Neuronal stem cell (in vitro differentiated cells): ENCODE measurements around the gene NOLC1.

ENCODE experiments used
- DNase-seq: peaks from one replicate; pipeline ENCODE4 v3.0.0-alpha.2; 2013; ENCODE audit warnings: low spot score
- H2AFZ ChIP-seq: one replicate; pipeline ENCODE4 v1.6.1; 2013; ENCODE audit warnings: mild to moderate bottlenecking, low read length, inconsistent platforms
- H2AK5ac ChIP-seq: 2 replicates; pipeline ENCODE4 v1.6.1; 2013; ENCODE audit warnings: low read depth, mild to moderate bottlenecking, inconsistent platforms, low read length, moderate library complexity, mixed read lengths
- H2BK120ac ChIP-seq: 2 replicates; pipeline ENCODE4 v1.6.1; 2013; ENCODE audit warnings: low read depth, mild to moderate bottlenecking, inconsistent platforms, low read length, moderate library complexity, mixed read lengths
- H2BK12ac ChIP-seq: one replicate; pipeline ENCODE4 v1.6.1; 2013; ENCODE audit warnings: low read length, inconsistent platforms
- H2BK15ac ChIP-seq: 2 replicates; pipeline ENCODE4 v1.6.1; 2013; ENCODE audit warnings: mild to moderate bottlenecking, low read length, inconsistent platforms, mixed read lengths
- H2BK5ac ChIP-seq: one replicate; pipeline ENCODE4 v1.6.1; 2013; ENCODE audit warnings: inconsistent platforms, mild to moderate bottlenecking, low read length, moderate library complexity
- H3K14ac ChIP-seq: one replicate; pipeline ENCODE4 v1.6.1; 2013; ENCODE audit warnings: low read length, inconsistent platforms
- H3K18ac ChIP-seq: 2 replicates; pipeline ENCODE4 v1.6.1; 2013; ENCODE audit warnings: low read length, inconsistent platforms
- H3K23ac ChIP-seq: 2 replicates; pipeline ENCODE4 v1.6.1; 2013; ENCODE audit warnings: low read depth, mild to moderate bottlenecking, mixed read lengths, low read length, inconsistent platforms; ENCODE audit not compliant: poor library complexity
- H3K27ac ChIP-seq: replicated peaks from 3 replicates; pipeline ENCODE4 v1.5.1; 2013; ENCODE audit warnings: low read length, inconsistent platforms
- H3K27me3 ChIP-seq, 3 experiments: 2 replicates each; pipeline ENCODE4 v1.6.1; 2013; ENCODE audit warnings: low read length in 3 of 3, mild to moderate bottlenecking in 2 of 3, inconsistent platforms in 1 of 3, low read depth in 1 of 3, mixed read lengths in 1 of 3, moderate library complexity in 1 of 3; ENCODE audit not compliant: control insufficient read depth in 3 of 3, insufficient read depth in 3 of 3
- H3K36me3 ChIP-seq, 2 donors: replicated peaks in 1 of 2; 2 replicates each; pipeline ENCODE4 v1.6.1; 2013; ENCODE audit warnings: low read length in 2 of 2; ENCODE audit not compliant: control insufficient read depth in 2 of 2, insufficient read depth in 2 of 2
- H3K4ac ChIP-seq: 2 replicates; pipeline ENCODE4 v1.6.1; 2013; ENCODE audit warnings: inconsistent platforms, mild to moderate bottlenecking, low read length, moderate library complexity
- H3K4me1 ChIP-seq, 2 donors: 1 replicate in 1 of 2; 2 replicates in 1 of 2; pipeline ENCODE4 v1.6.1; 2013; ENCODE audit warnings: low read length in 2 of 2, low read depth in 1 of 2; ENCODE audit not compliant: control insufficient read depth in 2 of 2, insufficient read depth in 1 of 2
- H3K4me2 ChIP-seq: one replicate; pipeline ENCODE4 v1.6.1; 2013; ENCODE audit warnings: mild to moderate bottlenecking, low read length, inconsistent platforms; ENCODE audit not compliant: insufficient read depth, poor library complexity, severe bottlenecking
- H3K4me3 ChIP-seq, 2 donors: 2 replicates each; pipeline ENCODE4 v1.5.1; 2013; ENCODE audit warnings: low read length in 2 of 2, mild to moderate bottlenecking in 2 of 2, inconsistent platforms in 1 of 2, moderate library complexity in 1 of 2
- H3K79me1 ChIP-seq: one replicate; pipeline ENCODE4 v1.6.1; 2013; ENCODE audit warnings: low read depth, mild to moderate bottlenecking, inconsistent platforms, low read length, moderate library complexity
- H3K9ac ChIP-seq: one replicate; pipeline ENCODE4 v1.6.1; 2013; ENCODE audit warnings: mild to moderate bottlenecking, low read depth, low read length, inconsistent platforms; ENCODE audit not compliant: poor library complexity
- H3K9me3 ChIP-seq, 2 donors: replicated peaks in 1 of 2; 2 replicates each; pipeline versions ENCODE3 to v1.6.1; 2013; ENCODE audit warnings: low read length in 2 of 2, mild to moderate bottlenecking in 2 of 2, inconsistent platforms in 1 of 2, low read depth in 1 of 2, mixed read lengths in 1 of 2, moderate library complexity in 1 of 2; ENCODE audit not compliant: control insufficient read depth in 2 of 2, insufficient read depth in 1 of 2
- H4K8ac ChIP-seq: one replicate; pipeline ENCODE4 v1.6.1; 2013; ENCODE audit warnings: low read depth, mild to moderate bottlenecking, inconsistent platforms, low read length, moderate library complexity
- H4K91ac ChIP-seq: one replicate; pipeline ENCODE4 v1.6.1; 2013; ENCODE audit warnings: low read length, low read depth, mild to moderate bottlenecking, inconsistent platforms; ENCODE audit not compliant: poor library complexity
- WGBS, 2 donors: extraction: QIAGEN DNeasy Blood & Tissue Kit; methylation state at CpG; one replicate each; pipeline ENCODE4 v1.1.7; 2013; ENCODE audit warnings: missing lambda C conversion rate in 2 of 2, mixed read lengths in 1 of 2; ENCODE audit not compliant: insufficient read length in 2 of 2, insufficient replicate concordance in 1 of 2; ENCODE audit errors: extremely low coverage in 2 of 2; 5-methylcytosine and 5-hydroxymethylcytosine counted together

Gene NOLC1

DNA sequence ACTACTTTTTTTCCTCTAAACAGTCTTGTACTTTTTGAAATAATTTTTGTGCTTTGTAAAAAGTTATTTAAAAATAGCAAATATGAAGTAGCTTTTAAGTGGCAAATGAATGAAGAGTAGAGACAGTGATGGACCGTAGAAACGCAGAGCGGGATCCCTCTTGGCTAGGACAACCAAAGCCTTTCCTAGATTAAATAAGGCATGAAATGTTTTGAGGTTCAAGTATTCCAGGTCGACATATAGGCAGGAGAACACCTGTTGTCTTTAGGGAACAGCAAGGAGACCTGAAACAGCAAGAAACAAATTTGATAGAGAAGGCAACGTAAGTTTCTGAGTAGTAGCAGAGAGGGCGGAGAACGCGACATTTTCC lies 20.0 kb upstream of the NOLC1 start:
- Histone ChIP-seq H3K23ac (no peak overlapping the region), H3K4me3 (peak overlapping the region in 1 of 2 donors; percentile 65), H2BK12ac (no peak overlapping the region), H4K8ac (no peak overlapping the region), H3K36me3 (peaks cover 0 to 11% of the 10 kb centered on the region in 2 donors), H3K79me1 (peaks cover 7% of the 10 kb centered on the region), H3K27ac (no peak overlapping the region), H4K91ac (no peak overlapping the region), H3K4me2 (peak overlapping the region; percentile 56), H3K27me3 (no peaks in the 10 kb centered on the region), H2BK120ac (no peak overlapping the region), H3K4me1 (peaks cover 4 to 5% of the 10 kb centered on the region in 2 donors), H3K18ac (no peak overlapping the region), H2AFZ (peak overlapping the region; percentile 83), H3K9ac (no peak overlapping the region), H3K14ac (no peak overlapping the region), H2BK5ac (no peak overlapping the region), H3K9me3 (no peaks in the 10 kb centered on the region), H2BK15ac (no peak overlapping the region), H2AK5ac (no peak overlapping the region), H3K4ac (no peak overlapping the region)
- no CpG with 5 or more reads among the region's 8 CpGs for WGBS, 2 donors
- DNase-seq, result no peak

DNA sequence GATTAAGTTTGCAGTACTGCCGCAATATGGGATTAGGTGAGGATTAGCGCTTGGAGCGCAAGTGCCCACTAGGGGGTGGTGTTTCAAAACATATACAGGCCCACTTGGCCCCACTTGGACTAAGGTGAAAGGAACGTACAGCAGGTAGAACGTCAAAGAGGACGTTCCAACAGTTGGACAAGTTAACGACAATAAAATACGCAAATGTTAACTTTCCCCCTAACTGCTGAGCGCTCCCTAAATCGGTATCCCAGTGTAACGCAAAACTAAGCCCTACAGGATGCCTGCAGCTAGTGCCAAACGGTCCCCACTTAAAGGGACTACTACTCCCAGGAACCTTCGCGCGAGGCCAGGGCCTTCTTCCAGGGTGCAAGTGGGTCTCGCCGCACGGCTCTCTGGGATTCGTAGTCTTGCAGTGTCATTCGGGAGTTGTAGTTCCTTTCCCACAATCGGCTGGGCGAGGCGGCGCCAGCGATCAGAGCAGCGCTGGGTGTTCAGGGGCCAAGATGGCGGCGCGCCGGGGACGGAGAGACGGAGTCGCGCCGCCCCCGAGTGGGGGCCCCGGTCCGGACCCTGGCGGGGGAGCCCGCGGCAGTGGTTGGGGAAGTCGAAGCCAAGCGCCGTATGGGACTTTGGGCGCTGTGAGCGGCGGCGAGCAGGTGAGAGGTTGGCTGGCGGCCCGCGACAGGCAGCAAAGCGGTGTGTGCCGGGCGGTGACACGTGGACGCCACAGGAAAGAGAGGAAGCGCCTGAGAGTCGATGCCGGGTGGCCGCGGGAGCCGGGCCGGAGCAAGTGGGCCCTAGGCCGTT lies 19.4 kb upstream of the NOLC1 start, which contains the start of gene PPRC1:
Gene PPRC1, plus strand, starts transcription at position 478 of the 810 bp plus-strand sequence. Its CDS starts 29 bp downstream, at position 507.
- Histone ChIP-seq H3K9ac (peak within 1 kb of the TSS; percentile 97), H3K4me2 (peak within 1 kb of the TSS; percentile 88), H2AK5ac (peak within 1 kb of the TSS; percentile 76), H2BK15ac (peak within 1 kb of the TSS; percentile 70), H3K18ac (peak within 1 kb of the TSS; percentile 96), H3K27me3 (no peaks in the 10 kb centered on the region), H4K8ac (peak within 1 kb of the TSS; percentile 89), H3K4ac (no peak within 1 kb of the TSS), H2BK12ac (no peak within 1 kb of the TSS), H3K27ac (peak within 1 kb of the TSS; percentile 50), H3K79me1 (peaks cover 7% of the 10 kb centered on the region), H3K9me3 (no peaks in the 10 kb centered on the region), H3K4me3 (peak within 1 kb of the TSS; percentile 65 to 97), H3K4me1 (peaks cover 4 to 5% of the 10 kb centered on the region in 2 donors), H3K23ac (peak within 1 kb of the TSS; percentile 94), H2AFZ (peak within 1 kb of the TSS; percentile 83), H3K14ac (peak within 1 kb of the TSS; percentile 50), H2BK120ac (no peak within 1 kb of the TSS), H2BK5ac (no peak within 1 kb of the TSS), H4K91ac (peak within 1 kb of the TSS; percentile 82), H3K36me3 (peaks cover 3 to 17% of the 10 kb centered on the region in 2 donors)
- peak; percentile 97 for DNase-seq
- WGBS, 2 donors, result no CpG with 5 or more reads among the region's 64 CpGs

DNA sequence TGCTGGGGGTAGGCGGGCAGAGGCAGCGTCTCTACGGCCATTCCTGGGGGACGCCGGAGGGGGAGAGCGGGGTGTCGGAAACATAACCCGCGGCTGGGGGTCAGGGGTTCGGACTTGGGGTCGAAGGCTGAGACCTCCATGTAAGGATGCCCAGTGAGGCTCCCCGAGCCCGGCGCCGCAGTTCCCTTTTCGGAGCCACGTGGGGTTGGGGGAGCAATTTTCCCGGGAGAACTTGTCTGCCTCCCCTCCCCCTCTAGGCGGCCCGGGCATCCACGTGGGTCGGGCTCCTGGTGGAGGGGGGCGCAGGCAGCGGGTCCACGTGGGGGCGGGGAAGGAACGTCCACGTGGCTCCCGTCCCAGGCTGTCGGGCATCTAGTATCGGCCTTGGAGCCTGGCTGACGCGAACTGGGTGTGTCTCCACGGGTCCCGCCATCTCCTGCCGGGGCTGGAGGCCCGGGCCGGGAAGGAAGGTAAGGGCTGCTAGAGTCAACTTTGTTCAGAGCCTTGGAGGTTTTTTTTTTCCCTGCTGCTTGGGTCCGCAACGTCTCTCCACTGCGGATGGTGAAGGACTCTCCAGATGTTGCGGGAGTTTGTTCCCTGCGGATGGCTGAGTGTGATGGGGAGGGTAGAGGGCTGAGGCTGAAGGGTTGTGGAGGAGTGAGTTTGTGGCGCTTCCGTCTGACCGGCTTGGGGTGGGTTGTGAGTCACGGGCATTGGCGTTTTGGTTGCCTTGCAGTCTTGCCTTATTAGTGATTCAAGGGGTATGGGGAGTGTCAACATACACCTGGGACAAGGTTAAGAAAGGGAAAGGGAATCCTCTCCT lies 18.6 kb upstream of the NOLC1 start:
- H2BK120ac ChIP-seq, result no peak overlapping the region

More for the DNA sequence above, 18.6 kb upstream of the NOLC1 start:
- peak overlapping the region; percentile 50 for H3K27ac ChIP-seq
- no peak overlapping the region for H3K4ac ChIP-seq
- H2AFZ ChIP-seq, result peak overlapping the region; percentile 83
- no peak overlapping the region for H2BK5ac ChIP-seq
- H3K4me2 ChIP-seq, result peak overlapping the region; percentile 88
- peaks cover 10 to 25% of the 10 kb centered on the region in 2 donors for H3K36me3 ChIP-seq
- H3K9ac ChIP-seq, result peak overlapping the region; percentile 97
- peak overlapping the region; percentile 70 for H2BK15ac ChIP-seq
- H3K14ac ChIP-seq, result peak overlapping the region; percentile 50
- H3K23ac ChIP-seq, result peak overlapping the region; percentile 94
- no CpG with 5 or more reads among the region's 48 CpGs for WGBS, 2 donors
- peaks cover 7% of the 10 kb centered on the region for H3K79me1 ChIP-seq
- peak overlapping the region; percentile 96 for H3K18ac ChIP-seq
- no peak overlapping the region for H2BK12ac ChIP-seq
- peak; percentile 45 for DNase-seq
- no peaks in the 10 kb centered on the region for H3K27me3 ChIP-seq
- H2AK5ac ChIP-seq, result peak overlapping the region; percentile 76
- H3K4me3 ChIP-seq, result peak overlapping the region; percentile 65 to 97
- H3K4me1 ChIP-seq, result peaks cover 4 to 5% of the 10 kb centered on the region in 2 donors
- peak overlapping the region; percentile 89 for H4K8ac ChIP-seq
- no peaks in the 10 kb centered on the region for H3K9me3 ChIP-seq
- H4K91ac ChIP-seq, result peak overlapping the region; percentile 82
